Measurements from ENCODE around the gene KCNQ1OT1.

GRCh38 chr11:2561696-2562581 is 137.9 kb downstream of the KCNQ1OT1 start:
- no peak for TF ChIP-seq CTCF (IDR thresholded peaks at IDR 0.05; ENCODE audit: low read length)
- no peak for TF ChIP-seq EZH2phosphoT487 (IDR thresholded peaks at IDR 0.05; ENCODE audit: low read length)
- TF ChIP-seq EZH2 (optimal IDR thresholded peaks at IDR 0.05; ENCODE audit: low read depth, low read length): no peak
